ENCODE data around the gene MVB12A.

- TF ChIP-seq, protein P1, sequence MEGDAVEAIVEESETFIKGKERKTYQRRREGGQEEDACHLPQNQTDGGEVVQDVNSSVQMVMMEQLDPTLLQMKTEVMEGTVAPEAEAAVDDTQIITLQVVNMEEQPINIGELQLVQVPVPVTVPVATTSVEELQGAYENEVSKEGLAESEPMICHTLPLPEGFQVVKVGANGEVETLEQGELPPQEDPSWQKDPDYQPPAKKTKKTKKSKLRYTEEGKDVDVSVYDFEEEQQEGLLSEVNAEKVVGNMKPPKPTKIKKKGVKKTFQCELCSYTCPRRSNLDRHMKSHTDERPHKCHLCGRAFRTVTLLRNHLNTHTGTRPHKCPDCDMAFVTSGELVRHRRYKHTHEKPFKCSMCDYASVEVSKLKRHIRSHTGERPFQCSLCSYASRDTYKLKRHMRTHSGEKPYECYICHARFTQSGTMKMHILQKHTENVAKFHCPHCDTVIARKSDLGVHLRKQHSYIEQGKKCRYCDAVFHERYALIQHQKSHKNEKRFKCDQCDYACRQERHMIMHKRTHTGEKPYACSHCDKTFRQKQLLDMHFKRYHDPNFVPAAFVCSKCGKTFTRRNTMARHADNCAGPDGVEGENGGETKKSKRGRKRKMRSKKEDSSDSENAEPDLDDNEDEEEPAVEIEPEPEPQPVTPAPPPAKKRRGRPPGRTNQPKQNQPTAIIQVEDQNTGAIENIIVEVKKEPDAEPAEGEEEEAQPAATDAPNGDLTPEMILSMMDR (IDR thresholded peaks at IDR 0.05): no peak
- TF ChIP-seq POLR2A (IDR thresholded peaks at IDR 0.05; ENCODE audit: low read depth): no peak
- TF ChIP-seq EP300 (IDR thresholded peaks at IDR 0.05): no peak
- TF ChIP-seq POLR2AphosphoS5 (IDR thresholded peaks at IDR 0.05): no peak
Measured at GRCh38 chr19:17409990-17410389, 9.9 kb upstream of the MVB12A start.

All from esophagus muscularis mucosa (tissue), 4 donors.